AG10803 (cell line): Measurements from ENCODE around the gene RIPK1.

Experiments
- DNase-seq: peaks from one replicate; pipeline ENCODE4 v3.0.0; 2010; ENCODE audit warnings: low read depth
- H3K4me3 ChIP-seq: 2 replicates; pipeline ENCODE4 v1.5.1; 2011; ENCODE audit warnings: mild to moderate bottlenecking, low read length, control low read depth
- CTCF ChIP-seq: conservative IDR thresholded peaks from 2 replicates; pipeline ENCODE4 v1.5.1; 2011; ENCODE audit warnings: mild to moderate bottlenecking, low read length, control low read depth, inconsistent platforms

Gene RIPK1

DNA sequence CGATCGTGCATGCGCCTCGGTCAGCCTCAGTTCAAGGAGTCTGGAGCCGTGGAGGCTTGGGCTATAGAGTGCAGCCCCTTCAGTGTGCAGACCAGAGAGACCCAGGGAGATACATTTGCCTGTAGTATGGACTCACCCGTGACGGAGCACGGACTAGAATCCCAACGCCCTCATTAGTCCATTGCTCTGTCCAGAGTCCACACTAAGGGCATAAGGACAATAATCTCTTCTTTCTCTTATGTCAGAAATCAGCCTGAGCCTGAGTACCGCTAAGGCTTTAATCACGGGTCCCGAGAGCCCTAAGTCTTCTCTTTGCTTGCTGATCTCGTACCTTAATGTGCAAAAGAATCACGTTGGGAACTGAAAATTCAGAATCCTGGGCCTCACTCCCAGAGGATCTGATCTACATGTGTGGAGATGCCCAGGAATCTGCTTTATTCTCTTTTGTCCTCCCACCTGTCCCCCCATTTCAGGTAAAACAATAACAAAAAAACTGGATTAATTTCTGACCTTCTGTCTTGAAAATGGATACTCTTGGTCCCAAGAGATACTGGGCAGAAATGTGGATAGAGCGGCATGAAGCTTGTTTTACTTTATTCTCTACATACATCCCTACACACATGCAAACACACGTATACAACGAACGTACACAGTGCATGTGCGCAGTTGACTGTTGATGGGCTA lies 50.9 kb downstream of the RIPK1 start:
- TF ChIP-seq CTCF, result no peak
- peak overlapping the region; percentile 83 for H3K4me3 ChIP-seq
- DNase-seq, result peak; percentile 19

GRCh38 chr6:3120765-3121089 lies 52.4 kb downstream of the RIPK1 start:
- no peak for TF ChIP-seq CTCF
- no peak overlapping the region for H3K4me3 ChIP-seq
- no peak for DNase-seq

- no peak overlapping the region for H3K4me3 ChIP-seq
- TF ChIP-seq CTCF, result no peak
- DNase-seq, result no peak
Observed at GRCh38 chr6:3122823-3123182, 54.5 kb downstream of the RIPK1 start.

DNA sequence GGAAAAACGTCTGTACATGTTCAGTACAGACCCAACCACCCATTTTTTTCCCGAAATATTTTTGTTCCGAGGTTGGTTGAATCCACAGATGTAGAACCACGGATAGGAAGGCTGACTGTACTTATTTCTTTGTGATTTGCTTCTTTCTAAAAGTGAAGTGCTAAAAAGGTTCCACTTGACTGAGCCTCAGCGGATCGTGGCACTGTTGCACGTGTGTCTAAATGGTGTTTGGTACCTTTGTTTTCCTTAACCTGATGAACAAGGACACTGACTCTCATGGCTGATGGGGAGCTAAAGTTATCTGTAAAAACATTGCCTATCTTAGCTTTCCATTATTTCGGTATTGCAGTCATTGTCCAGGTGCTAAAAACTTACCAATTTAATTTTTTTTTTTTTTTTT lies 56.4 kb downstream of the RIPK1 start:
- TF ChIP-seq CTCF, result no peak
- H3K4me3 ChIP-seq, result no peak overlapping the region
- no peak for DNase-seq

- TF ChIP-seq CTCF, result no peak
- no peak for DNase-seq
- H3K4me3 ChIP-seq, result no peak overlapping the region
Observed at GRCh38 chr6:3125815-3126214, 57.5 kb downstream of the RIPK1 start.

- no peak for DNase-seq
- H3K4me3 ChIP-seq, result no peak overlapping the region
- TF ChIP-seq CTCF, result no peak
Observed at GRCh38 chr6:3128356-3129108, 60.2 kb downstream of the RIPK1 start.

GRCh38 chr6:3131695-3132094 lies 63.4 kb downstream of the RIPK1 start:
- H3K4me3 ChIP-seq, result no peak overlapping the region
- no peak for DNase-seq
- TF ChIP-seq CTCF, result no peak
